ENCODE results near the gene MTX1.
"Not testable (repeated sequence)": the region's sequence is repeated elsewhere in the genome, so short reads cannot be mapped to it uniquely, and the experiment has no call there.

Gene MTX1

GRCh38 chr1:155208541-155209311, at the start of gene MTX1:
MTX1 (plus strand) TSS chr1:155208695; CDS start chr1:155208805, 110 bp downstream.
- DNase-seq (ENCODE audit: low read depth in 2 of 2): no peak

DNA sequence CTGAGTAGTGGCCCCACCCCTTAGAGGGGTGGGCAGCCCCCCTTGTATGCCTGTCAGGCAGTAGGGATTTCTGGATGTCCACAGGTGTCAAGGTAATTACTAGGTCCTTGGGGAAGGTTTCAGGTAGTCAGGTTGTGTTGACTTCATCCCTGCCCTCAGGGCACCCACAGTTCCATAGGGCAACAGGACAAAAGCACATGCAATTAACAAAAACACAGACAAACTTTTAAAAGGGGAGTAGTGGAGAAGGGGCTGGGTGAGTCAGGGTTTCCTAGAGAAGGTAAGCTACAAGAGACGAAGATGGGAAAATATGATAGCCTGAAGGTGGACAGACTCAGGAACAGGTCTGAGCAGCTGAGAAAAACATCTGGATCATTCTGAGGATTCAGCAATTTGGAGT, 49.5 kb upstream of the MTX1 start:
- no peak for DNase-seq (ENCODE audit: low read depth in 2 of 2)

DNA sequence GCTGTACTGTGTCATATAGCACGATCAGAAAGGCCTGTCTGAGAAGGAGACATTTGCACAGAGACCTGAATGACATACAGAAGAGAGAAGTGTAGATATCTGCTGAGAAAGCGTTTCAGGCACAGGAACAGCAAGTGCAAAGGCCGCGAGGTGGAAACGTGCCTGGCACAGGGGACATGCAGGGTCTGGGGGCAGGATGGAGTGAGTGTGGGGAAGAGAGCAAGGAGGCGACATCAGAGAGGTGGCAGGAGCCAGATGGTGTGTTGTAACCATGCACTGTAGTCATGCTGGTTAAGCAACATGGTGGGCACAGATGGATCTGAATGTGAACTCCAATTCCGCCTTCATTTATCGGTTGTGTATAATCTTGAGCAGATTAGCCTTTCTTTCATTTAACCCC, 48.4 kb upstream of the MTX1 start:
- no peak for DNase-seq (ENCODE audit: low read depth in 2 of 2)

DNA sequence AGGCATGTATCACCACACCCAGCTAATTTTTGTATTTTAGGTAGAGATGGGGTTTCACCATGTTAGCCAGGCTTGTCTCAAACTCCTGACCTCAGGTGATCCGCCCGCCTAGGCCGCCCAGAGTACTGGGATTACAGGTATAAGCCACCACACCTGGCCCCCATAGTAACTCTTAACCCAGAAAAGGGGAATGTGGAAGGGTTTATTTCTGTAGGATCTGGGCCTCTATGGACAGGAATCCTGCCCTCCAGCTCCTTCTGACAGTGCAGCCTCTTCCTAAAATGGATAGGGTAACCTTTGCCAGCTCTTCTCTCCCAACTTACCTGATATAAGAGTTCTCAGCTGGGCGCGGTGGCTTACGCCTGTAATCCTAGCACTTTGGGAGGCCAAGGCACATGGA, 45.9 kb upstream of the MTX1 start:
- not testable (repeated sequence) for DNase-seq (ENCODE audit: low read depth in 2 of 2)

GRCh38 chr1:155163785-155164184, 44.7 kb upstream of the MTX1 start:
- not testable (repeated sequence) for DNase-seq (ENCODE audit: low read depth in 2 of 2)

- not testable (repeated sequence) for DNase-seq (ENCODE audit: low read depth in 2 of 2)
Observed at GRCh38 chr1:155164625-155165024, 43.9 kb upstream of the MTX1 start.

GRCh38 chr1:155166051-155166470, 42.4 kb upstream of the MTX1 start:
- no peak for DNase-seq (ENCODE audit: low read depth in 2 of 2)

DNA sequence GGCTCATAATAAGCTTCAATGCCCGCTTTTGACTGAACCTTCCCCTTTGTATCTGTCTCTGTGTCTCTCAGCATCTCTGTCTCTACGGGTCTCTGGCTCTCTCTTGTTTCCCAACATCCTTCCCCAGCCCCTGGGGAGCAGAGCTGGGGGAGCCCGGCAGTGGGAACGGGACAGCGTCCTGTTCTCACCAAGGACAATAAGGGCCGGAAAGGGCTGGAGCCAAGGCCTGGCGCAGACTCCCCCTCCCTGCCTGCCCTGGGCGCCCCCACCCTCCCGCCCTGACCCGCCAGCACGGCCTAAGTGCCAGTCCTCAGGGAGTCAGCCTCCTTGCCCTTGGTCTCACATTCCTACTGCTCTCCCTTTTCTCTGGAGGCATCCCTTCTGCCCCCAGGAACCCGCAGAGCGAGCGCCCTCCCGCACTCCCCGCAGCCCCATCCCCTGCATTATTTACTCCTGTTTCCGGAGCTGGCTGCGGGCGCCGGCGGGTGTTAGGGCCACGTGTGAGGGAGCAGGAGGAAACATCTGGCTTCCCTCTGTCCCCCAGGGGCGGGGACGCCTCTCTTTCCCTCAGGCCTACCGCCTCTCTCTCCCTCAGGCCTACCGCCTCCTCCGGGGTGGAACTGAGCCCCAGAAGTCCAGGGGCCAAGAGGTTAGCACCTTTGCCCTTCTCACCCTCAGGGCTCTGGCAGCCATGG, 41.9 kb upstream of the MTX1 start:
- no peak for DNase-seq (ENCODE audit: low read depth in 2 of 2)

DNA sequence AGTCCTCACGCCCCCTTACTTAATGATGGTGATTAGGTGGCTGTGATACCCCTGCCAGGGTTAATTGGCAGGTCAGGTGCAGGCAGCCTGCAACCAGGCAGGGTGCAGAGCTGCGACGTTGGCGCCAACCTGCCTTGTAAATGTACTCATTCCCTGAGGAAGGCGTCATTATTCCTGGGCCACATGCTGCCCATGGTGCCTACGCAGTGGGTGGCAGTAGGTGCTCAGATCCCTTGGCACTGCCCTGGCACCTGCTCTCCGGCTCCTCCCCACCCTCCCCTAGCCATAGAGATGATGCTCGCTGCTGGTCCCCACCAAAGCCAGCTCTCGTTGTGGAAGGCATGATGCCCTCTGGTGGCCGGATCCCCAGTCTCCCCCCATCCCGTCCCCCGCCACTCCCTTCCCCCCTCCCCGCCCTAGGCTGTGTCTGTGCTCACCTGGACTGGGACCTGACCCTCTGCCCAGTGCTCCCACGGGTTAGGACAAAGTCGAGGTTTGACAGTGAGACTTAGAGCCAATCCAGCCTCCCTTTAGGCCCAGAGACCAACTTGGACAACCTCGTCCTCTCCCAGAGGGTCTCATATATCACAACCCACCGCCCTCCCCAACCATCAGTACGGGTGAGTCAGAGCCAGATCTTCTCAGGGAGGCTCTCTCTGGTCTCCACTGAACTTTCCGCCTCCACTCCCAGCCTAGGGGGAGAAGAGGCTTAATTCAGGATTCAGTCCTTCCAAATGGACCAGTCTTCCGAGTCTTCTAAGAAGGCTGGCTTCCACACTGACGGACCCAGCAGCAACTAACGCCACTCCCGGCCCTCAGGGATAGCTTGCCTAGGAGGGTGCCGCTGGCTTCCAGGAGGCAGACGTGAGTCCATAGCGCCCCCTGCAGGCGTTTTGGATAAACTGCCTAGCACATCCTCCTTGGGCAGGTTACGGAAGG, 41.1 kb upstream of the MTX1 start:
- peak in 1 of 2 experiments; percentile 29 for DNase-seq (ENCODE audit: low read depth in 2 of 2)

DNA sequence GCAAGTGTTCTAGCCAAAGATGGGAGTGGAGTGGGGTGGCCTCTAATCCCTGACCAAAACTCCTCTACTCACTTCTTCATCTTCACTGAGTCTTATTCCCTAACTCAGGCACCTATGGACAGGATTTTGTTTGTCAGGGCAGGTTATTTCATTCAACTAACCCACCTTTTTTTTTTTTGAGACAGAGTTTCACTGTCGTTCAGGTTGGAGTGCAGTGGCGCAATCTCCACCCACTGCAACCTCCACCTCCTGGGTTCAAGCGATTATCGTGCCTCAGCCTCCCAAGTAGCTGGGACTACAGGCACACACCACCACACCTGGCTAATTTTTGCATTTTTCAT, 40.4 kb upstream of the MTX1 start:
- DNase-seq (ENCODE audit: low read depth in 2 of 2): not testable (repeated sequence)

- DNase-seq (ENCODE audit: low read depth in 2 of 2): no peak
Observed at GRCh38 chr1:155168456-155169210, 39.9 kb upstream of the MTX1 start.

GRCh38 chr1:155169541-155169940, 39.0 kb upstream of the MTX1 start:
- no peak for DNase-seq (ENCODE audit: low read depth in 2 of 2)

DNA sequence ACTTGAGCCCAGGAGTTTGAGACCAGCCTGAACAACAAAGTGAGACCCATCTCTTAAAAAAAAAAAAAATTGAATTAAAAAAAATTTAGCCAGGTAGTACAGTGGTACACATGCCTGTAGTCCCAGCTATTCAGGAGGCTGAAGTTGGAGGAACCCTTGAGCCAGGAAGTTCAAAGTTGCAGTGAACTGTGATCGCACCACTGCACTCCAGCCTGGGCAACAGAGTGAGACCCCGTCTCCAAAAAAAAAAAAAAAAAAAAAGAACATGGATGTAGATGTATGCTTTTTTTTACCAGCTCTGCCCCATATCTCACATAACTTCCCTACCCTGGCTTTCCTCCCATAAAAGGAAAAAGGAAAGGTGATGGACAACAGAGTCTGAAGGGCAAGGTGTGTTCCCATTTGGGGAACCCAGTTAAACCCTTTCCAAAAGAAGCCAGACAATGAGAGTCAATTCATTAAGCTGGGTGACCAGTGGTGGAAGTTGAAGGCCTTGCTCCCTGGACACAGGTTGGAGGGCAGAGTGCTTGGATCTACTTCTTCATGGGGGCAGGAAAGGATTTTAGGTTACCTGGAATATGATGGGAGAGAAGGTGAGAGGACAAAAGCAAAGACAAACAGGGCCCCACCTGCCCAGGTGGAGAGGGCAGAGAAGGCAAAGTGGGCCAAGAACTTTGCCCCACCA, 38.3 kb upstream of the MTX1 start:
- DNase-seq (ENCODE audit: low read depth in 2 of 2): no peak

DNA sequence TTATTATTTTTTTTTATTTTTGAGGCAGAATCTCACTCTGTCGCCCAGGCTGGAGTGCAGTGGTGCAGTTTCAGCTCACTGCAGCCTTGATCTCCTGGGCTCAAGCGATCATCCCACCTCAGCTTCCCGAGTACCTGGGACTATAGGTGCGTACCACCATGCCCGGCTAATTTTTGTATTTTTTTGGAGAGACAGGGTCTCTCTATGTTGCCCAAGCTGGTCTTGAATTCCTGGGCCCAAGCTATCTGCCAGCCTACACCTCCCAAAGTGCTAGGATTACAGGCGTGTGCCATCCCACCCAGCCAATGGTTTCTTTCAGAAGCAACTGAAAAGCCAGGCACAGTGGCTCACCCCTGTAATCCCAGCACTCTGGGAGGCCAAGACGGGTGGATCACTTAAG, 37.7 kb upstream of the MTX1 start:
- DNase-seq (ENCODE audit: low read depth in 2 of 2): no peak

DNA sequence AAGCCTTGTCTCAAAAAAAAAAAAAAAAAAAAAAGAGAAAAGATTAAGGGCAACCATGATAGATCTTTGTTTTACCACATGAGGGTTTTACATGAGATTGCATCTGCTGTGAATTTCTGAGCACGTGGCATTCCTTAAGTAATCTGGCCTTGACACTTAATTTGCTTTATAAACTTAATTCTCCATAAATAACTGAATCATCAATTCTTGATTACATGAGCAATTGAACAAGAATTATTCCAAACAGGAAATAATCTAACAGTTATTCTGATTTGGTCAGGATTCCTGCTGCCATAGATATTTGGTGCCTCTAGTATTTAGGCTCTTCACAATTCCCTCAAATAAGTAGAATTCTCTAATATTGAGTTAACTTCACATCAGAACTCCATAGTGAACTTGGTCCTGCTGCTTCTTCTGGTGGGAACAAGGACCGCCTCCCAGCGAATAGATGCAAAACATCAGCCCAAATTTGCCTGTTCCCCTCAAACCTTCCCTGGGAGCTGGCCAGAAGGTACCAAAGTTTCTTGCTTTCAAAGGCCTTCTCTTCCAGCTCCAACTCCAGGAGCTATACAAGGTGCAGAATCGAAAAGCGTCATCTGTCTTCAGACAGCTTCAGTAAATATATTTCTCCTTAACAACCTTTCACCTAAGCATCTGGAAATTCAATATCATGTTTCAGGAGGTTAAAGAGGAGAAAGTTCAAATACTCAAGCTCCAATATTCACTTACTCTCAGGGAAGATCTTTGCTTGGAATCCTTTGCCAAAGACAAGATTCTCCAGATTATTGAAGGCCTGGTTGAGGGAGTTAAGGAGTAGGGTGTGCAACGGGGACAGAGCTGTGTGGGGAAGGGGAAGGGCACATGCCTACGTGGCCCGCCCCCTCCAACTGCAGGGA, 36.4 kb upstream of the MTX1 start:
- DNase-seq (ENCODE audit: low read depth in 2 of 2): no peak

- peak; percentile 86 to 87 for DNase-seq (ENCODE audit: low read depth in 2 of 2)
Observed at GRCh38 chr1:155172732-155173477, 35.6 kb upstream of the MTX1 start, which contains the start of gene KRTCAP2. KRTCAP2 (minus strand) TSS chr1:155173304; CDS start chr1:155173224, 80 bp downstream.

DNA sequence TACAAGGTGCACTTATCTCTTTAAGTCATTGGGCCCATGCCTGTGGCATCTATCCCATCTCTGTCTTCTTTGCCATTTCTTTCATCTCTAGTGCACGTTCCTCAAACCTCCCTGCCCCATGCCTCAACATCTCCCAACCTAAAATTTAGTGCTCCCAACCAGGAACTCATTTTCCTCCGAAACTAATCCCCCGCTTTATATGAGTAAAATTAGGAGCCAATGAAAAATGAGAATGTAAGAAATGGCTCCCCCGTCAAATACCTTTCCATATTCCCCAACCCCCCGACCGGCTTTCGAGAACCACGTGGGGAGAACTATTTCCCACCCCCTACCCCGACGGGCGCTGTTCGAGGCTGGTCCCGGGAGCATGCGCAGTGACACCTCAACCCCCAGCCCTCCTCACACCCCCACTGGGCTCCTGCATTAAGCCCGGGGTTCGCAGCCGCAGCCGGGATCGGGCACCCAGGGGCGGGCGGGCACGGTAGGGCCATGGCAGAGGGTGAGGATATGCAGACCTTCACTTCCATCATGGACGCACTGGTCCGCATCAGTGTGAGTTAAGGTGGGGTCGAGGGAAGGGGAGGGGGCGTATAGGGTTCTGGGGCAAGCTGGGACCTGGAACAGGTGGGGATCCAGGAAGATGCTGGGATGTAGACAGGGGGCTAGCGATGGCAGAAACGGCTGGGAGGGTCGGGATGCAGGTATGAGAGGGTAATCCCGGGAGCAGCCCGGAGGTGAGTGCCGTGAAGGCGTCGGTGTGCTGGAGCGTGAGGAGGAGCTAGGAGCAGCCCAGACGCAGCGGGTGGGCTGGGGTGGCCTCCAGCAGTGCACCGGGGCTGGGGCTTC, 34.8 kb upstream of the MTX1 start, which contains the start of gene TRIM46:
Gene TRIM46, plus strand, starts transcription at position 372 of the 846 bp plus-strand sequence. Its CDS starts 118 bp downstream, at position 490.
- peak in 1 of 2 experiments; percentile 47 for DNase-seq (ENCODE audit: low read depth in 2 of 2)
